ENCODE measurements around the gene IGFBP6. TPM values are rescaled to one million over a fixed set of nuclear protein-coding genes. Genes with fewer than 3 reads are reported as not detected.

Gene IGFBP6
- total and polyA plus RNA-seq, 9 of the 15 experiments (the other 6 are each of a cell fraction or from before 2014, with no cell fraction given) = 0.15 to 1.4 (median 0.54) TPM

- Histone ChIP-seq H3K4me3 (no peak overlapping the region), H3K27ac (ENCODE audit: extremely low read depth, low read depth, low read length) (peak overlapping the region; percentile 43; the same call in 1 of the 3 replicates), H3K9me3 (replicated peaks; ENCODE audit: control insufficient read depth, insufficient read depth, low read depth, low read length) (no peaks in the 10 kb centered on the region), H3K9me1 (ENCODE audit: control insufficient read depth, insufficient read depth, low read length) (peaks cover 2% of the 10 kb centered on the region), H3K4me1 (replicated peaks in 1 of 2; ENCODE audit: control insufficient read depth in 2 of 2, insufficient read depth in 2 of 2, low read length in 2 of 2) (peaks cover 26 to 28% of the 10 kb centered on the region in 2 experiments), H3K9ac (ENCODE audit: insufficient read depth in 1 of 2, low read depth in 2 of 2, low read length in 2 of 2) (peak overlapping the region in 1 of 2 experiments; percentile 65; a peak in 1 of 4 replicates), H3K27me3 (ENCODE audit: control insufficient read depth in 2 of 2, insufficient read depth in 2 of 2, low read length in 2 of 2) (no peaks in the 10 kb centered on the region), H3K79me2 (ENCODE audit: control insufficient read depth, insufficient read depth, low read length) (no peaks in the 10 kb centered on the region), H2AFZ (ENCODE audit: low read depth, low read length) (peak overlapping the region; percentile 94), H3K36me3 (ENCODE audit: control insufficient read depth, insufficient read depth, low read length) (no peaks in the 10 kb centered on the region), H3K4me2 (ENCODE audit: insufficient read depth, low read length) (no peak overlapping the region), H4K20me1 (replicated peaks; ENCODE audit: control insufficient read depth, insufficient read depth, low read length) (no peaks in the 10 kb centered on the region)
- DNase-seq (ENCODE audit: extremely low read depth in 1 of 4, low spot score in 3 of 4) (peak in 1 of 4 experiments; percentile 9), ATAC-seq (peak; percentile 14; the same call in 1 of the 3 replicates), FAIRE-seq (no peak)
- intact Hi-C loops (cut with micrococcal nuclease) (no loop called here), in situ Hi-C loops (cut with MboI) (no loop called here)
- CTCF ChIA-PET (ENCODE audit: low intra/inter-chr PET ratio) = no interaction called here
- no TSS peak for BruUV-seq (replicated peaks)
- 30% methylated on average over 6 of the region's 6 CpGs for WGBS (ENCODE audit: insufficient coverage, low coverage, missing lambda C conversion rate)
- POLR2A ChIA-PET = interaction anchor here (0.8 to 1.8 kb wide), 3 partner anchors 15 to 39 kb away, joined by 3 to 12 read pairs (median 6); partner anchors contain the start of gene SPRYD3
- TF ChIP-seq MLX (CRISPR knock-in tag; conservative IDR thresholded peaks at IDR 0.05) = no peak
- no peak for TF ChIP-seq SRSF7 (optimal IDR thresholded peaks at IDR 0.05; ENCODE audit: low read depth, low read length)
- no peak for TF ChIP-seq POLR2H (tag; IDR thresholded peaks at IDR 0.05; ENCODE audit: low read depth)
- no peak for TF ChIP-seq CREB3 (tag; conservative IDR thresholded peaks at IDR 0.05; ENCODE audit: low read depth)
- TF ChIP-seq HDAC2 (IDR thresholded peaks at IDR 0.05) = no peak
- TF ChIP-seq POLR3G (IDR thresholded peaks at IDR 0.05; ENCODE audit: extremely low read depth, insufficient read length, insufficient replicate concordance) = no peak
- TF ChIP-seq ZNF785 (CRISPR knock-in tag; IDR thresholded peaks at IDR 0.05) = no peak
- TF ChIP-seq HDAC8 (tag; IDR thresholded peaks at IDR 0.05) = no peak
- TF ChIP-seq AFF1 (IDR thresholded peaks at IDR 0.05; ENCODE audit: low read depth in 1 of 2, partially characterized antibody in 2 of 2) = peak in 1 of 2 experiments; percentile 31
- no peak for TF ChIP-seq CBFA2T3 (IDR thresholded peaks at IDR 0.05)
- no peak for TF ChIP-seq HEY1 (CRISPR knock-in tag; IDR thresholded peaks at IDR 0.05; ENCODE audit: borderline replicate concordance)
- TF ChIP-seq NR1H2 (CRISPR knock-in tag; IDR thresholded peaks at IDR 0.05) = no peak
- TF ChIP-seq ZNF384 (IDR thresholded peaks at IDR 0.05; ENCODE audit: low read depth, low read length) = no peak
- no peak for TF ChIP-seq TFAP4 (CRISPR knock-in tag; IDR thresholded peaks at IDR 0.05; ENCODE audit: borderline replicate concordance)
- peak; percentile 38; the same call in 1 of the 2 replicates for TF ChIP-seq ATF7 (IDR thresholded peaks at IDR 0.05)
Observed at GRCh38 chr12:53093777-53094393, 3.6 kb upstream of the IGFBP6 start.
